K562 (cell line): ENCODE results near the gene LCA5. TPM values are rescaled to one million over a fixed set of nuclear protein-coding genes. Genes with fewer than 3 reads are reported as not detected.
A peak's percentile ranks its signal among the peaks of the same experiment; 100 is the strongest.

Source experiments
- ARID3A ChIP-seq: IDR thresholded peaks from 2 replicates; pipeline ENCODE4 v1.6.1; 2012; ENCODE audit warnings: low read depth, low read length, improper control_type of control experiment, borderline replicate concordance
- CGGBP1 ChIP-seq: fragments of 250-450 bp; sonication (Bioruptor Pico); IDR thresholded peaks from 2 replicates; pipeline ENCODE4 v1.9.0; 2021; ENCODE audit warnings: mild to moderate bottlenecking
- CHAMP1 ChIP-seq: fragments of 450-650 bp; IDR thresholded peaks from 2 replicates; pipeline ENCODE4 v1.6.1; 2016; ENCODE audit warnings: mild to moderate bottlenecking
- CTCF ChIP-seq, 3 experiments: IDR thresholded peaks in 2 of 3; conservative IDR thresholded peaks in 1 of 3; 2 replicates each; pipeline ENCODE4 v1.5.1; 2011 to 2012; ENCODE audit warnings: low read length in 3 of 3, mild to moderate bottlenecking in 3 of 3, control low read depth in 2 of 3, improper control_type of control experiment in 1 of 3, inconsistent platforms in 1 of 3, low read depth in 1 of 3, mixed read lengths in 1 of 3, moderate library complexity in 1 of 3; ENCODE audit not compliant: insufficient read depth in 2 of 3
- HNRNPH1 ChIP-seq: fragments of 200-400 bp; formaldehyde crosslinking; optimal IDR thresholded peaks from 2 replicates; pipeline ENCODE3; 2017; ENCODE audit warnings: low read depth, mild to moderate bottlenecking, low read length, moderate library complexity
- MAZ ChIP-seq, 2 experiments: fragments of 450-650 bp in 1 of 2; sonication (generic) in 1 of 2; formaldehyde crosslinking; IDR thresholded peaks in 1 of 2; conservative IDR thresholded peaks in 1 of 2; 2 replicates each; pipeline versions ENCODE4 v1.4.0 to v1.5.0; 2020; ENCODE audit warnings: mild to moderate bottlenecking in 1 of 2, missing genetic modification reagents in 1 of 2
- MIER1 ChIP-seq: fragments of 450-650 bp; IDR thresholded peaks from 2 replicates; pipeline ENCODE4 v1.6.1; 2016; ENCODE audit warnings: antibody characterized with exemption, mild to moderate bottlenecking, low read depth
- MNT ChIP-seq, 2 experiments: fragments of 450-650 bp; conservative IDR thresholded peaks; 2 replicates each; pipeline ENCODE4 v1.6.1; 2017; ENCODE audit warnings: mild to moderate bottlenecking in 2 of 2, moderate library complexity in 2 of 2
- RAD21 ChIP-seq, 2 experiments: fragments of 250-450 bp in 1 of 2; fragments of 450-650 bp in 1 of 2; sonication (Bioruptor Pico) in 1 of 2; formaldehyde crosslinking in 1 of 2; IDR thresholded peaks in 1 of 2; conservative IDR thresholded peaks in 1 of 2; 2 replicates each; pipeline versions ENCODE4 v1.4.0 to v1.8.0; 2020 to 2022; ENCODE audit warnings: mild to moderate bottlenecking in 2 of 2, moderate library complexity in 1 of 2
- RUNX1 ChIP-seq: sonication (generic); IDR thresholded peaks from 2 replicates; pipeline ENCODE4 v1.6.1; 2016; ENCODE audit warnings: antibody characterized with exemption, low read depth
- SP2 ChIP-seq: IDR thresholded peaks from 2 replicates; pipeline ENCODE4 v1.6.1; 2011; ENCODE audit warnings: mild to moderate bottlenecking, low read depth, low read length, moderate library complexity; ENCODE audit not compliant: poor library complexity, severe bottlenecking; ENCODE audit errors: extremely low read depth
- TFAP4 ChIP-seq: sonication (generic); formaldehyde crosslinking; IDR thresholded peaks from 2 replicates; pipeline ENCODE4 v1.8.0; 2022; ENCODE audit warnings: missing genetic modification reagents, mild to moderate bottlenecking, moderate library complexity, borderline replicate concordance
- ZEB2 ChIP-seq: fragments of 450-650 bp; IDR thresholded peaks from 2 replicates; pipeline ENCODE4 v1.6.1; 2016
- ZNF41 ChIP-seq: fragments of 250-450 bp; sonication (Bioruptor Pico); conservative IDR thresholded peaks from 2 replicates; pipeline ENCODE4 v1.4.0; 2020; ENCODE audit warnings: mild to moderate bottlenecking
- ZNF707 ChIP-seq: fragments of 250-450 bp; sonication (Bioruptor Pico); conservative IDR thresholded peaks from 2 replicates; pipeline ENCODE4 v1.8.0; 2022; ENCODE audit warnings: inconsistent platforms, mild to moderate bottlenecking, moderate library complexity
- polyA plus RNA-seq, 8 experiments: library from polyadenylated mRNA; depleted of rRNA in 4 of 8; stranded (reverse) in 5 of 8; unstranded in 3 of 8; fragments of >200 nt; fragmentation: Nextera tagmentation in 2 of 8; fragmentation: Illumina TruSeq in 1 of 8; extraction: Ambion mirVana in 2 of 8; extraction: Trizol in 1 of 8; gene quantifications; 2 replicates each; pipeline versions ENCODE4 v1.2.1 to v1.2.3, GENCODE V29; 2011 to 2014; ENCODE audit warnings: inconsistent platforms in 1 of 8, missing spikeins in 1 of 8
- total RNA-seq, 7 experiments: library from RNA; depleted of rRNA in 6 of 7; stranded (reverse); fragments of >200 nt in 6 of 7; fragmentation: Illumina TruSeq in 2 of 7; extraction: Trizol in 2 of 7; gene quantifications; 2 replicates each; pipeline versions ENCODE4 v1.2.1 to v1.2.3, GENCODE V29; 2011 to 2021; ENCODE audit warnings: low replicate concordance in 1 of 7

Gene LCA5
- total and polyA plus RNA-seq, 9 of the 15 experiments (the other 6 are each of a cell fraction or from before 2014, with no cell fraction given), result 1.0 to 3.4 (median 1.8) TPM

DNA sequence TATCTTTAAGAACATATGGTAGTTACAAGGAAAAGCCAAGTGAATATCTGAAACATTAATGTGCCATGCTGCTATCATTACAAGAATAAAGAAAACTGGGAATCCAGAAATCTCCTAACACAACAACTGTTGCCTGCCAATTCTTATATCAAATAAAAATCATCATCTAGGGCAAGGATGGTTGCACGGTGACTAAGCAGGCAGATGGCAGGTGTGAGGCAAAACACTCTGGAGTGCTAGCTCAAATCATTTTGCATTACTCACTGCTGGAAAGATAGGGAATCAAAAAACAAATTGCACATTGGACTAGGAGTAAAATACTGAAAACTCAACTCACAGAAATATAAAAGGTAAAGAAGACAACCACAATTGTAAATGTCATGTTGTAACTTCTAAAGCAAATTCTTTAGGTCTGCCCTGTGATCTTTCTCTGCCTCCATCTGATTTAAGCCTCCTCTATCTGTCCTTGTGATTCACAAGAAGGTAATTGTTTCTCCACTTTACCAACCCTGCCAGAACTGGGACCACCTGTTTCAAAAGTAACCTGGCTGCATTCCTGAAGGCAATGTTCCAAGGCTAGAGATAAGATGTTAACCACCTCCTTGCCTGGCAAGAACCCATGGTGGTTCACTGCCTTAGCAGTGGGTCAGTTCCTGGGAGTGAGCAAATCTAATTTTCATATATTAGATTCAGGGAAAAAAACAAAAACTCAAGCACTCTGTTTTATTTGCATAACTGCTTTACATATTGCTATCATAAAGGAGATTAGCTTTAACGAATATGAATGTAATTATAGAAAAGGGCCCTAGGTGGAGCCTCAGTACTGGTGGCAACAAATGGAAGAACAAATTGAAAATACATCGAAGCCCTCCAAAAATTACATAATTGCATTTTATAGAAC is 33.1 kb upstream of the LCA5 start (continued):
- TF ChIP-seq MNT (conservative IDR thresholded peaks at IDR 0.05) (0 out of 4 replicates have a peak, but pooled peaks of 1 of the 2 experiments have one; percentile 18), ZEB2 (no peak), ZNF707 (no peak), MIER1 (no peak), HNRNPH1 (no peak), CHAMP1 (peak; percentile 34; the same call in 1 of the 2 replicates), CGGBP1 (CRISPR knock-in tag) (no peak), CTCF (IDR thresholded peaks at IDR 0.05 in 2 of 3, conservative IDR thresholded peaks at IDR 0.05 in 1 of 3; ENCODE audit: insufficient read depth in 2 of 3, low read depth in 1 of 3, low read length in 3 of 3) (peak; percentile 60 to 89 (median 60)), TFAP4 (CRISPR knock-in tag) (no peak), RUNX1 (no peak), ZNF41 (no peak), ARID3A (peak; percentile 53; the same call in 1 of the 2 replicates), MAZ (CRISPR knock-in tag; conservative IDR thresholded peaks at IDR 0.05 in 1 of 2, IDR thresholded peaks at IDR 0.05 in 1 of 2) (no peak), RAD21 (CRISPR knock-in tag; conservative IDR thresholded peaks at IDR 0.05 in 1 of 2, IDR thresholded peaks at IDR 0.05 in 1 of 2) (peak; percentile 88 to 93), SP2 (no peak)
